WTC11 (cell line): Measurements from ENCODE around the gene TRMT11.

ENCODE experiments used
- CREM ChIP-seq: sonication (generic); formaldehyde crosslinking; IDR thresholded peaks from 2 replicates; pipeline ENCODE4 v1.8.1; 2022; ENCODE audit warnings: mild to moderate bottlenecking, missing genetic modification reagents, moderate library complexity
- ESRRA ChIP-seq: sonication (generic); formaldehyde crosslinking; IDR thresholded peaks from 2 replicates; pipeline ENCODE4 v1.8.1; 2022; ENCODE audit warnings: mild to moderate bottlenecking, missing genetic modification reagents, borderline replicate concordance
- FOXP1 ChIP-seq: sonication (generic); formaldehyde crosslinking; IDR thresholded peaks from 2 replicates; pipeline ENCODE4 v1.8.0; 2022; ENCODE audit warnings: missing genetic modification reagents, mild to moderate bottlenecking, moderate library complexity, borderline replicate concordance
- NR1H2 ChIP-seq: sonication (generic); formaldehyde crosslinking; IDR thresholded peaks from 2 replicates; pipeline ENCODE4 v1.9.0; 2021; ENCODE audit warnings: mild to moderate bottlenecking, moderate library complexity, missing genetic modification reagents
- NR3C1 ChIP-seq: sonication (generic); formaldehyde crosslinking; conservative IDR thresholded peaks from 2 replicates; pipeline ENCODE4 v1.8.1; 2023; ENCODE audit warnings: low read depth, mild to moderate bottlenecking, missing genetic modification reagents
- ZNF263 ChIP-seq: sonication (generic); formaldehyde crosslinking; IDR thresholded peaks from 2 replicates; pipeline ENCODE4 v1.8.1; 2022; ENCODE audit warnings: low read depth, mild to moderate bottlenecking, moderate library complexity, missing genetic modification reagents
- ZSCAN18 ChIP-seq: fragments of 250-450 bp; sonication (Bioruptor Pico); IDR thresholded peaks from 2 replicates; pipeline ENCODE4 v2.1.2; 2022; ENCODE audit warnings: mild to moderate bottlenecking, moderate library complexity
- TF ChIP-seq, protein P1 (sequence below): fragments of 200-600 bp; IDR thresholded peaks from 2 replicates; pipeline ENCODE4 v1.8.0; 2022; ENCODE audit warnings: antibody characterized with exemption
- TF ChIP-seq, protein P2 (sequence below): sonication (generic); formaldehyde crosslinking; IDR thresholded peaks from 2 replicates; pipeline ENCODE4 v1.8.0; 2022; ENCODE audit warnings: mild to moderate bottlenecking, missing genetic modification reagents
- TF ChIP-seq, protein P3 (sequence below): sonication (generic); formaldehyde crosslinking; IDR thresholded peaks from 2 replicates; pipeline ENCODE4 v1.8.1; 2023; ENCODE audit warnings: mild to moderate bottlenecking, missing genetic modification reagents, moderate library complexity
- TF ChIP-seq, protein P4 (sequence below): sonication (generic); formaldehyde crosslinking; IDR thresholded peaks from 2 replicates; pipeline ENCODE4 v1.8.1; 2022; ENCODE audit warnings: mild to moderate bottlenecking, moderate library complexity, missing genetic modification reagents

GRCh38 chr6:126030045-126030444 is 43.7 kb downstream of the TRMT11 start:
- TF ChIP-seq, protein P1, sequence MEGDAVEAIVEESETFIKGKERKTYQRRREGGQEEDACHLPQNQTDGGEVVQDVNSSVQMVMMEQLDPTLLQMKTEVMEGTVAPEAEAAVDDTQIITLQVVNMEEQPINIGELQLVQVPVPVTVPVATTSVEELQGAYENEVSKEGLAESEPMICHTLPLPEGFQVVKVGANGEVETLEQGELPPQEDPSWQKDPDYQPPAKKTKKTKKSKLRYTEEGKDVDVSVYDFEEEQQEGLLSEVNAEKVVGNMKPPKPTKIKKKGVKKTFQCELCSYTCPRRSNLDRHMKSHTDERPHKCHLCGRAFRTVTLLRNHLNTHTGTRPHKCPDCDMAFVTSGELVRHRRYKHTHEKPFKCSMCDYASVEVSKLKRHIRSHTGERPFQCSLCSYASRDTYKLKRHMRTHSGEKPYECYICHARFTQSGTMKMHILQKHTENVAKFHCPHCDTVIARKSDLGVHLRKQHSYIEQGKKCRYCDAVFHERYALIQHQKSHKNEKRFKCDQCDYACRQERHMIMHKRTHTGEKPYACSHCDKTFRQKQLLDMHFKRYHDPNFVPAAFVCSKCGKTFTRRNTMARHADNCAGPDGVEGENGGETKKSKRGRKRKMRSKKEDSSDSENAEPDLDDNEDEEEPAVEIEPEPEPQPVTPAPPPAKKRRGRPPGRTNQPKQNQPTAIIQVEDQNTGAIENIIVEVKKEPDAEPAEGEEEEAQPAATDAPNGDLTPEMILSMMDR = no peak
- TF ChIP-seq NR1H2 (CRISPR knock-in tag) = no peak
- TF ChIP-seq ZSCAN18 = no peak
- TF ChIP-seq, protein P2, sequence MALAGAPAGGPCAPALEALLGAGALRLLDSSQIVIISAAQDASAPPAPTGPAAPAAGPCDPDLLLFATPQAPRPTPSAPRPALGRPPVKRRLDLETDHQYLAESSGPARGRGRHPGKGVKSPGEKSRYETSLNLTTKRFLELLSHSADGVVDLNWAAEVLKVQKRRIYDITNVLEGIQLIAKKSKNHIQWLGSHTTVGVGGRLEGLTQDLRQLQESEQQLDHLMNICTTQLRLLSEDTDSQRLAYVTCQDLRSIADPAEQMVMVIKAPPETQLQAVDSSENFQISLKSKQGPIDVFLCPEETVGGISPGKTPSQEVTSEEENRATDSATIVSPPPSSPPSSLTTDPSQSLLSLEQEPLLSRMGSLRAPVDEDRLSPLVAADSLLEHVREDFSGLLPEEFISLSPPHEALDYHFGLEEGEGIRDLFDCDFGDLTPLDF (CRISPR knock-in tag) = no peak
- no peak for TF ChIP-seq FOXP1 (CRISPR knock-in tag)
- TF ChIP-seq NR3C1 (CRISPR knock-in tag) = no peak
- TF ChIP-seq CREM = no peak
- TF ChIP-seq ZNF263 (CRISPR knock-in tag) = no peak
- TF ChIP-seq, protein P3, sequence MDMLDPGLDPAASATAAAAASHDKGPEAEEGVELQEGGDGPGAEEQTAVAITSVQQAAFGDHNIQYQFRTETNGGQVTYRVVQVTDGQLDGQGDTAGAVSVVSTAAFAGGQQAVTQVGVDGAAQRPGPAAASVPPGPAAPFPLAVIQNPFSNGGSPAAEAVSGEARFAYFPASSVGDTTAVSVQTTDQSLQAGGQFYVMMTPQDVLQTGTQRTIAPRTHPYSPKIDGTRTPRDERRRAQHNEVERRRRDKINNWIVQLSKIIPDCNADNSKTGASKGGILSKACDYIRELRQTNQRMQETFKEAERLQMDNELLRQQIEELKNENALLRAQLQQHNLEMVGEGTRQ (CRISPR knock-in tag) = no peak
- TF ChIP-seq, protein P4, sequence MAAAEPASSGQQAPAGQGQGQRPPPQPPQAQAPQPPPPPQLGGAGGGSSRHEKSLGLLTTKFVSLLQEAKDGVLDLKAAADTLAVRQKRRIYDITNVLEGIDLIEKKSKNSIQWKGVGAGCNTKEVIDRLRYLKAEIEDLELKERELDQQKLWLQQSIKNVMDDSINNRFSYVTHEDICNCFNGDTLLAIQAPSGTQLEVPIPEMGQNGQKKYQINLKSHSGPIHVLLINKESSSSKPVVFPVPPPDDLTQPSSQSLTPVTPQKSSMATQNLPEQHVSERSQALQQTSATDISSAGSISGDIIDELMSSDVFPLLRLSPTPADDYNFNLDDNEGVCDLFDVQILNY (CRISPR knock-in tag) = no peak
- TF ChIP-seq ESRRA (CRISPR knock-in tag) = no peak
